GM18499 (cell line): ENCODE results near the gene APC2.
"Not testable (repeated sequence)": the region's sequence is repeated elsewhere in the genome, so short reads cannot be mapped to it uniquely, and the experiment has no call there.

Source experiments
- ATAC-seq: cut with Tn5 transposase; IDR thresholded peaks from one replicate; pipeline ENCODE4 v1.9.1; 2021; ENCODE audit warnings: moderate number of reproducible peaks; ENCODE audit not compliant: insufficient read depth, unreplicated experiment

The APC2 gene

GRCh38 chr19:1490311-1491113 is 40.6 kb downstream of the APC2 start, which contains the start of gene PCSK4:
Gene PCSK4, minus strand, starts transcription at chr19:1490350. Its CDS starts 4 bp downstream, at chr19:1490346.
- peak; percentile 76 for ATAC-seq

- ATAC-seq = no peak
These were observed 41.4 kb downstream of the APC2 start, which contains the start of gene REEP6 for GRCh38 chr19:1491114-1491848. Gene REEP6, plus strand, starts transcription at chr19:1491181. Its CDS starts 89 bp downstream, at chr19:1491270.

- no peak for ATAC-seq
These were observed 41.9 kb downstream of the APC2 start for GRCh38 chr19:1491849-1492170.

- no peak for ATAC-seq
These were observed 42.6 kb downstream of the APC2 start for GRCh38 chr19:1492474-1493006.

GRCh38 chr19:1494115-1494815 is 44.3 kb downstream of the APC2 start:
- ATAC-seq = no peak

- no peak for ATAC-seq
These were observed 45.3 kb downstream of the APC2 start for GRCh38 chr19:1495051-1495798.

- no peak for ATAC-seq
These were observed 46.1 kb downstream of the APC2 start for GRCh38 chr19:1495799-1496713.

GRCh38 chr19:1496714-1497577 is 47.0 kb downstream of the APC2 start:
- no peak for ATAC-seq

- ATAC-seq = no peak
These were observed 47.8 kb downstream of the APC2 start for GRCh38 chr19:1497578-1498235.

- ATAC-seq = not testable (repeated sequence)
These were observed 49.3 kb downstream of the APC2 start for GRCh38 chr19:1499231-1499630.

GRCh38 chr19:1501200-1501595 is 51.3 kb downstream of the APC2 start:
- ATAC-seq = no peak

- ATAC-seq = no peak
These were observed 52.6 kb downstream of the APC2 start for GRCh38 chr19:1502433-1503088.

- no peak for ATAC-seq
These were observed 53.4 kb downstream of the APC2 start for GRCh38 chr19:1503089-1503924.

GRCh38 chr19:1503925-1504773 is 54.2 kb downstream of the APC2 start:
- ATAC-seq = no peak

- no peak for ATAC-seq
These were observed 55.1 kb downstream of the APC2 start for GRCh38 chr19:1505012-1505411.
